Activated T-cell treated with anti-CD3 and anti-CD28 coated beads for 1 hour (primary cell): Measurements from ENCODE around the gene ZIC5.
"Not testable (repeated sequence)": the region's sequence is repeated elsewhere in the genome, so short reads cannot be mapped to it uniquely, and the experiment has no call there.

ENCODE experiments used
- DNase-seq: peaks from one replicate; pipeline ENCODE4 v3.0.0-alpha.2; 2020; ENCODE audit warnings: low read depth

The ZIC5 gene

GRCh38 chr13:99959540-99960230 lies 11.9 kb downstream of the ZIC5 start:
- DNase-seq: no peak

- no peak for DNase-seq
Measured at GRCh38 chr13:99959127-99959539, 12.4 kb downstream of the ZIC5 start.

- DNase-seq: no peak
Measured at GRCh38 chr13:99958406-99959126, 13.0 kb downstream of the ZIC5 start.

- no peak for DNase-seq
Measured at GRCh38 chr13:99956473-99957349, 14.9 kb downstream of the ZIC5 start.

- no peak for DNase-seq
Measured at GRCh38 chr13:99955747-99956472, 15.7 kb downstream of the ZIC5 start.

- no peak for DNase-seq
Measured at GRCh38 chr13:99955107-99955746, 16.3 kb downstream of the ZIC5 start.

- no peak for DNase-seq
Measured at GRCh38 chr13:99953138-99953755, 18.3 kb downstream of the ZIC5 start.

GRCh38 chr13:99951666-99952065 lies 19.9 kb downstream of the ZIC5 start:
- DNase-seq: not testable (repeated sequence)

- no peak for DNase-seq
Measured at GRCh38 chr13:99949679-99950413, 21.7 kb downstream of the ZIC5 start.

GRCh38 chr13:99948907-99949678 lies 22.5 kb downstream of the ZIC5 start:
- DNase-seq: no peak

GRCh38 chr13:99948411-99948810 lies 23.2 kb downstream of the ZIC5 start:
- DNase-seq: no peak

GRCh38 chr13:99947666-99948065 lies 23.9 kb downstream of the ZIC5 start:
- DNase-seq: no peak

- not testable (repeated sequence) for DNase-seq
Measured at GRCh38 chr13:99945515-99945914, 26.1 kb downstream of the ZIC5 start.

- DNase-seq: no peak
Measured at GRCh38 chr13:99944606-99945005, 27.0 kb downstream of the ZIC5 start.

- no peak for DNase-seq
Measured at GRCh38 chr13:99944102-99944501, 27.5 kb downstream of the ZIC5 start.

- DNase-seq: no peak
Measured at GRCh38 chr13:99941911-99942310, 29.7 kb downstream of the ZIC5 start.

GRCh38 chr13:99941086-99941485 lies 30.5 kb downstream of the ZIC5 start:
- no peak for DNase-seq

GRCh38 chr13:99938635-99939034 lies 32.9 kb downstream of the ZIC5 start:
- DNase-seq: no peak

GRCh38 chr13:99935772-99936171 lies 35.8 kb downstream of the ZIC5 start:
- no peak for DNase-seq

GRCh38 chr13:99932912-99933311 lies 38.7 kb downstream of the ZIC5 start:
- no peak for DNase-seq
